H1 (cell line): ENCODE data around the gene ADRM1. TPM values are rescaled to one million over a fixed set of nuclear protein-coding genes. Genes with fewer than 3 reads are reported as not detected.

Experiments
- CTCF ChIA-PET: fragments of 300-600 bp; sonication (Branson Sonifier 250); formaldehyde crosslinking; loops from one replicate; lab custom pipeline; 2021; ENCODE audit not compliant: partially characterized antibody; lab: Charles Lee
- POLR2A ChIA-PET: fragments of 300-600 bp; sonication (Branson Sonifier 250); formaldehyde crosslinking; loops from one replicate; lab custom pipeline; 2021; ENCODE audit warnings: inconsistent platforms; ENCODE audit not compliant: partially characterized antibody; lab: Charles Lee
- DNase-seq, 2 experiments: peaks; one replicate each; pipeline versions ENCODE4 v3.0.0 to v3.0.0-alpha.2; 2010 to 2022; ENCODE audit warnings: low spot score in 2 of 2, low read depth in 1 of 2, mixed read lengths in 1 of 2
- FAIRE-seq: peaks from 2 replicates; lab custom pipeline; 2011; peaks lifted over from hg19 to GRCh38; lab: Jason Lieb, UNC
- H2AFZ ChIP-seq: 2 replicates; pipeline ENCODE4 v1.8.1; 2012; ENCODE audit warnings: low read length, inconsistent platforms
- H2AK5ac ChIP-seq: 2 replicates; pipeline ENCODE4 v1.6.1; 2013; ENCODE audit warnings: low read depth, low read length
- H2BK120ac ChIP-seq: replicated peaks from 2 replicates; pipeline ENCODE3; 2013; ENCODE audit warnings: low read depth, low read length, inconsistent platforms
- H2BK12ac ChIP-seq: 2 replicates; pipeline ENCODE4 v1.6.1; 2013; ENCODE audit warnings: low read depth, low read length
- H2BK15ac ChIP-seq: 2 replicates; pipeline ENCODE4 v1.6.1; 2013; ENCODE audit warnings: low read length
- H2BK20ac ChIP-seq: 2 replicates; pipeline ENCODE4 v1.6.1; 2013; ENCODE audit warnings: low read length
- H2BK5ac ChIP-seq: 2 replicates; pipeline ENCODE4 v1.6.1; 2013; ENCODE audit warnings: low read depth, low read length
- H3K14ac ChIP-seq: 2 replicates; pipeline ENCODE4 v1.6.1; 2013; ENCODE audit warnings: inconsistent platforms; ENCODE audit not compliant: insufficient read length
- H3K18ac ChIP-seq: 2 replicates; pipeline ENCODE4 v1.6.1; 2013; ENCODE audit warnings: low read length; ENCODE audit errors: extremely low read depth
- H3K23ac ChIP-seq: 2 replicates; pipeline ENCODE4 v1.6.1; 2013; ENCODE audit warnings: inconsistent platforms; ENCODE audit not compliant: insufficient read length
- H3K23me2 ChIP-seq: 2 replicates; pipeline ENCODE4 v1.6.1; 2013; ENCODE audit warnings: low read depth, low read length
- H3K27ac ChIP-seq: 2 replicates; pipeline ENCODE4 v1.6.1; 2011; ENCODE audit warnings: low read depth, low read length, inconsistent platforms
- H3K27me3 ChIP-seq, 4 experiments: replicated peaks in 1 of 4; 1 replicate in 1 of 4; 2 replicates in 3 of 4; pipeline versions ENCODE4 v1.6.1 to v1.8.1; 2011 to 2013; ENCODE audit warnings: low read length in 3 of 4, mild to moderate bottlenecking in 3 of 4, inconsistent platforms in 2 of 4, mixed read lengths in 2 of 4, moderate library complexity in 1 of 4; ENCODE audit not compliant: control insufficient read depth in 3 of 4, insufficient read depth in 3 of 4; ENCODE audit errors: extremely low read depth in 1 of 4
- H3K36me3 ChIP-seq, 4 experiments: 2 replicates each; pipeline versions ENCODE4 v1.6.1 to v1.8.1; 2011 to 2013; ENCODE audit warnings: mild to moderate bottlenecking in 4 of 4, low read length in 3 of 4, moderate library complexity in 2 of 4, control low read depth in 1 of 4, inconsistent platforms in 1 of 4; ENCODE audit not compliant: insufficient read depth in 4 of 4, control insufficient read depth in 2 of 4
- H3K4ac ChIP-seq: replicated peaks from 2 replicates; pipeline ENCODE3; 2013; ENCODE audit warnings: low read length, low read depth, mixed read lengths, inconsistent platforms; ENCODE audit not compliant: insufficient read length
- H3K4me1 ChIP-seq, 4 experiments: replicated peaks in 1 of 4; 1 replicate in 1 of 4; 2 replicates in 3 of 4; pipeline versions ENCODE4 v1.6.1 to v1.8.1; 2011 to 2013; ENCODE audit warnings: low read length in 3 of 4, inconsistent platforms in 2 of 4, mixed read lengths in 1 of 4; ENCODE audit not compliant: insufficient read depth in 4 of 4, control insufficient read depth in 3 of 4
- H3K4me2 ChIP-seq, 2 experiments: 2 replicates each; pipeline versions ENCODE4 v1.6.1 to v1.8.1; 2011 to 2013; ENCODE audit warnings: low read depth in 2 of 2, low read length in 2 of 2, control low read depth in 1 of 2, inconsistent platforms in 1 of 2, mild to moderate bottlenecking in 1 of 2; ENCODE audit not compliant: insufficient read depth in 1 of 2
- H3K4me3 ChIP-seq, 4 experiments: fragments of 200-600, 300-600 bp in 1 of 4; sonication (generic), shearing (Covaris generic), sonication (Bioruptor Twin) in 1 of 4; 2 replicates each; pipeline versions ENCODE4 v1.5.1 to v1.8.1; 2011 to 2016; ENCODE audit warnings: low read length in 4 of 4, low read depth in 3 of 4, control low read depth in 2 of 4, inconsistent platforms in 2 of 4, mild to moderate bottlenecking in 2 of 4, mixed read lengths in 1 of 4, moderate library complexity in 1 of 4; ENCODE audit not compliant: insufficient read depth in 2 of 4; ENCODE audit errors: extremely low read depth in 1 of 4
- H3K56ac ChIP-seq: replicated peaks from 2 replicates; pipeline ENCODE3; 2013; ENCODE audit warnings: low read depth, mild to moderate bottlenecking, mixed read lengths, low read length, inconsistent platforms; ENCODE audit not compliant: insufficient read length
- H3K79me1 ChIP-seq: 2 replicates; pipeline ENCODE4 v1.6.1; 2013; ENCODE audit warnings: low read depth, low read length, control low read depth
- H3K79me2 ChIP-seq, 2 experiments: 2 replicates each; pipeline versions ENCODE4 v1.6.1 to v1.8.1; 2012 to 2013; ENCODE audit warnings: low read length in 2 of 2, mild to moderate bottlenecking in 2 of 2, inconsistent platforms in 1 of 2; ENCODE audit not compliant: insufficient read depth in 2 of 2, control insufficient read depth in 1 of 2
- H3K9ac ChIP-seq, 4 experiments: replicated peaks in 1 of 4; 1 replicate in 1 of 4; 2 replicates in 3 of 4; pipeline versions ENCODE4 v1.6.1 to v1.8.1; 2011 to 2013; ENCODE audit warnings: low read depth in 3 of 4, low read length in 3 of 4, control low read depth in 2 of 4, mild to moderate bottlenecking in 2 of 4, moderate library complexity in 2 of 4, inconsistent platforms in 1 of 4; ENCODE audit errors: extremely low read depth in 1 of 4
- H3K9me3 ChIP-seq, 2 experiments: 2 replicates each; pipeline versions ENCODE4 v1.6.1 to v1.8.1; 2012 to 2013; ENCODE audit warnings: mild to moderate bottlenecking in 2 of 2, moderate library complexity in 2 of 2, control low read depth in 1 of 2, inconsistent platforms in 1 of 2, low read depth in 1 of 2, low read length in 1 of 2, mixed read lengths in 1 of 2; ENCODE audit not compliant: insufficient read depth in 2 of 2
- H4K20me1 ChIP-seq, 2 experiments: replicated peaks in 1 of 2; 2 replicates each; pipeline versions ENCODE3 to v1.8.1; 2011 to 2013; ENCODE audit warnings: inconsistent platforms in 2 of 2, low read length in 2 of 2, mild to moderate bottlenecking in 1 of 2; ENCODE audit not compliant: insufficient read depth in 2 of 2, control insufficient read depth in 1 of 2
- H4K5ac ChIP-seq: 2 replicates; pipeline ENCODE4 v1.6.1; 2013; ENCODE audit warnings: low read length, low read depth, mixed read lengths, inconsistent platforms; ENCODE audit not compliant: insufficient read length
- H4K8ac ChIP-seq: 2 replicates; pipeline ENCODE4 v1.8.0; 2013; ENCODE audit warnings: mild to moderate bottlenecking, moderate library complexity, low read length, inconsistent platforms; ENCODE audit not compliant: insufficient read depth; ENCODE audit errors: extremely low read depth
- H4K91ac ChIP-seq: replicated peaks from 2 replicates; pipeline ENCODE3; 2013; ENCODE audit warnings: low read length, mixed read lengths, inconsistent platforms; ENCODE audit not compliant: insufficient read length
- CEBPB ChIP-seq: IDR thresholded peaks from 2 replicates; pipeline ENCODE4 v1.6.1; 2012; ENCODE audit warnings: low read depth, low read length
- CHD1 ChIP-seq: IDR thresholded peaks from 2 replicates; pipeline ENCODE4 v1.6.1; 2012; ENCODE audit warnings: low read depth, low read length, improper control_type of control experiment
- CTCF ChIP-seq, 3 experiments: IDR thresholded peaks; 1 replicate in 2 of 3; 2 replicates in 1 of 3; pipeline versions ENCODE4 v1.5.1 to v1.6.1; 2011; ENCODE audit warnings: low read length in 3 of 3, mild to moderate bottlenecking in 3 of 3, inconsistent platforms in 2 of 3, low read depth in 1 of 3, moderate library complexity in 1 of 3; ENCODE audit not compliant: insufficient read depth in 1 of 3; ENCODE audit errors: control extremely low read depth in 1 of 3
- NRF1 ChIP-seq: IDR thresholded peaks from 2 replicates; pipeline ENCODE4 v1.6.1; 2011; ENCODE audit warnings: mild to moderate bottlenecking, low read depth, low read length, improper control_type of control experiment
- PHF8 ChIP-seq: fragments of 200-600 bp; sonication (generic); conservative IDR thresholded peaks from 2 replicates; pipeline ENCODE4 v1.7.1; 2012; ENCODE audit warnings: low read depth, mild to moderate bottlenecking, inconsistent platforms, low read length, moderate library complexity
- POLR2A ChIP-seq, 2 experiments: IDR thresholded peaks; 1 replicate in 1 of 2; 2 replicates in 1 of 2; pipeline ENCODE4 v1.6.1; 2011; ENCODE audit warnings: low read depth in 2 of 2, low read length in 2 of 2, mild to moderate bottlenecking in 2 of 2; ENCODE audit errors: control extremely low read depth in 1 of 2
- RAD21 ChIP-seq, 2 experiments: IDR thresholded peaks in 1 of 2; conservative IDR thresholded peaks in 1 of 2; 2 replicates each; pipeline ENCODE4 v1.6.1; 2011; ENCODE audit warnings: low read depth in 2 of 2, low read length in 2 of 2, improper control_type of control experiment in 1 of 2, inconsistent platforms in 1 of 2, mild to moderate bottlenecking in 1 of 2, moderate library complexity in 1 of 2
- TBP ChIP-seq: IDR thresholded peaks from 2 replicates; pipeline ENCODE4 v1.6.1; 2011; ENCODE audit warnings: low read depth, low read length, improper control_type of control experiment
- WGBS, 2 experiments: shearing (Covaris generic) in 1 of 2; methylation state at CpG; one replicate each; pipeline versions ENCODE4 v1.1.6 to v1.1.7; 2013 to 2015; ENCODE audit warnings: low lambda C conversion rate in 2 of 2, mixed read lengths in 2 of 2, inconsistent platforms in 1 of 2, low coverage in 1 of 2, missing lambda C conversion rate in 1 of 2; ENCODE audit not compliant: insufficient replicate concordance in 2 of 2, insufficient coverage in 1 of 2, insufficient read length in 1 of 2; ENCODE audit errors: extremely low coverage in 1 of 2, missing lambda C conversion rate in 1 of 2; 5-methylcytosine and 5-hydroxymethylcytosine counted together
- polyA plus RNA-seq, 7 experiments: library from polyadenylated mRNA; depleted of rRNA in 3 of 7; stranded (reverse) in 5 of 7; unstranded in 2 of 7; fragments of >200 nt in 5 of 7; fragments of 200-250 nt in 2 of 7; gene quantifications; 1 replicate in 5 of 7; 2 replicates in 1 of 7; 4 replicates in 1 of 7; pipeline versions ENCODE4 v1.2.1 to v1.2.3, GENCODE V29; 2011 to 2013; ENCODE audit warnings: missing spikeins in 2 of 7, mixed read lengths in 2 of 7
- total RNA-seq: library from RNA; stranded (reverse); fragmentation: NEBNext Ultra II Directional; extraction: Animal tissue kit (Norgen Biotek cat#: 25700); gene quantifications from 2 replicates; pipeline ENCODE4 v1.2.1, GENCODE V29; 2021

Gene ADRM1
- total and polyA plus RNA-seq, 2 of the 8 experiments (the other 6 are each of a cell fraction or from before 2014, with no cell fraction given): 126 to 214 TPM

- Histone ChIP-seq H2BK5ac (no peak overlapping the region), H3K23ac (no peak overlapping the region), H3K18ac (no peak overlapping the region), H2AK5ac (no peak overlapping the region), H2BK20ac (no peak overlapping the region), H3K4ac (no peak overlapping the region), H4K20me1 (peaks cover 2 to 9% of the 10 kb centered on the region in 2 experiments), H4K91ac (no peak overlapping the region), H3K9me3 (no peaks in the 10 kb centered on the region), H3K9ac (no peak overlapping the region), H2BK15ac (no peak overlapping the region), H3K36me3 (peaks cover 4 to 41% (median 6%) of the 10 kb centered on the region in 4 experiments; a peak in 5 of 8 replicates), H3K23me2 (no peaks in the 10 kb centered on the region), H3K56ac (no peak overlapping the region), H3K79me2 (no peaks in the 10 kb centered on the region), H3K27me3 (no peaks in the 10 kb centered on the region), H3K27ac (no peak overlapping the region), H2BK120ac (no peak overlapping the region), H3K4me1 (no peaks in the 10 kb centered on the region), H3K4me2 (no peak overlapping the region), H2BK12ac (no peak overlapping the region), H3K4me3 (no peak overlapping the region), H3K79me1 (peaks cover 2% of the 10 kb centered on the region; the same call in 1 of the 2 replicates), H4K8ac (no peak overlapping the region), H3K14ac (no peak overlapping the region), H4K5ac (no peak overlapping the region), H2AFZ (no peak overlapping the region)
- ChIA-PET POLR2A (no interaction called here), CTCF (no interaction called here)
- DNase-seq (no peak), FAIRE-seq (no peak)
- TF ChIP-seq CTCF (IDR thresholded peaks at IDR 0.05; ENCODE audit: control extremely low read depth in 1 of 3, insufficient read depth in 1 of 3, low read depth in 1 of 3, low read length in 3 of 3) (no peak), RAD21 (IDR thresholded peaks at IDR 0.05 in 1 of 2, conservative IDR thresholded peaks at IDR 0.05 in 1 of 2; ENCODE audit: low read depth in 2 of 2, low read length in 2 of 2) (no peak), CHD1 (no peak), TBP (no peak), POLR2A (IDR thresholded peaks at IDR 0.05; ENCODE audit: control extremely low read depth in 1 of 2, low read depth in 2 of 2, low read length in 2 of 2) (no peak), PHF8 (no peak), CEBPB (no peak), NRF1 (no peak)
- WGBS, 2 experiments: 91% methylated on average over 17 of the region's 17 CpGs; no CpG with 5 or more reads in 1 of the 2 experiments
These were observed 8.3 kb upstream of the ADRM1 start for GRCh38 chr20:62294516-62294915.
